PC-9 (cell line): Measurements from ENCODE around the gene GALC. TPM values are rescaled to one million over a fixed set of nuclear protein-coding genes. Genes with fewer than 3 reads are reported as not detected.

ENCODE experiments used
- BruUV-seq: library from RNA; stranded (reverse); fragments of 400-500 nt; replicated peaks from 2 replicates; lab custom pipeline; 2021; lab: Mats Ljungman, UMichigan
- CTCF ChIA-PET: fragments of 300-600 bp; sonication (Branson Sonifier 250); formaldehyde crosslinking; loops from one replicate; lab custom pipeline; 2022; ENCODE audit warnings: antibody characterized with exemption; lab: Charles Lee
- POLR2A ChIA-PET: fragments of 300-600 bp; sonication (Branson Sonifier 250); formaldehyde crosslinking; loops from one replicate; lab custom pipeline; 2022; ENCODE audit warnings: antibody characterized with exemption; ENCODE audit not compliant: unreplicated experiment; lab: Charles Lee
- DNase-seq, 2 experiments: peaks; one replicate each; pipeline versions ENCODE4 v3.0.0 to v3.0.0-alpha.2; 2015 to 2022; ENCODE audit warnings: mixed read lengths in 1 of 2
- H2AFZ ChIP-seq: fragments of 200-600 bp; sonication (generic); 2 replicates; pipeline ENCODE4 v1.8.1; 2017; ENCODE audit warnings: antibody characterized with exemption
- H3F3A ChIP-seq: fragments of 200-600 bp; sonication (generic); 2 replicates; pipeline ENCODE4 v1.8.1; 2017; ENCODE audit warnings: antibody characterized with exemption, mild to moderate bottlenecking, low read depth; ENCODE audit not compliant: insufficient read depth
- H3K27ac ChIP-seq: fragments of 200-600 bp; sonication (generic); 2 replicates; pipeline ENCODE4 v1.6.1; 2016; ENCODE audit warnings: mixed run types
- H3K27me3 ChIP-seq: fragments of 200-600 bp; sonication (generic); 2 replicates; pipeline ENCODE4 v1.6.1; 2016; ENCODE audit warnings: low read depth, mixed run types; ENCODE audit not compliant: insufficient read depth
- H3K36me3 ChIP-seq: fragments of 200-600 bp; sonication (generic); 2 replicates; pipeline ENCODE4 v1.6.1; 2016; ENCODE audit warnings: low read depth, mixed run types
- H3K4me1 ChIP-seq: fragments of 200-600 bp; sonication (generic); replicated peaks from 2 replicates; pipeline ENCODE4 v1.6.1; 2016; ENCODE audit warnings: mixed run types; ENCODE audit not compliant: insufficient read depth
- H3K4me2 ChIP-seq: fragments of 200-600 bp; sonication (generic); 2 replicates; pipeline ENCODE4 v1.6.1; 2017; ENCODE audit warnings: mixed run types
- H3K4me3 ChIP-seq: fragments of 200-600 bp; sonication (generic); 2 replicates; pipeline ENCODE4 v1.6.1; 2016; ENCODE audit warnings: mixed run types
- H3K79me2 ChIP-seq: fragments of 200-600 bp; sonication (generic); 2 replicates; pipeline ENCODE4 v1.6.1; 2017; ENCODE audit warnings: low read depth, mixed run types
- H3K9me2 ChIP-seq: fragments of 200-600 bp; sonication (generic); 2 replicates; pipeline ENCODE4 v1.8.1; 2017; ENCODE audit warnings: mild to moderate bottlenecking; ENCODE audit not compliant: insufficient read depth
- H3K9me3 ChIP-seq: fragments of 200-600 bp; sonication (generic); 2 replicates; pipeline ENCODE4 v1.8.1; 2016; ENCODE audit warnings: low read depth; ENCODE audit not compliant: insufficient read depth
- H4K20me1 ChIP-seq: fragments of 200-600 bp; sonication (generic); 2 replicates; pipeline ENCODE4 v1.8.1; 2017; ENCODE audit not compliant: insufficient read depth
- CTCF ChIP-seq: fragments of 200-600 bp; sonication (generic); conservative IDR thresholded peaks from 2 replicates; pipeline ENCODE4 v1.6.1; 2017; ENCODE audit warnings: mixed run types, antibody characterized with exemption, mild to moderate bottlenecking, moderate library complexity
- EZH2 ChIP-seq: fragments of 200-600 bp; sonication (generic); IDR thresholded peaks from 2 replicates; pipeline ENCODE4 v1.8.0; 2017; ENCODE audit warnings: antibody characterized with exemption, low read depth
- intact Hi-C: fragments of 100-400 bp; cut with micrococcal nuclease; formaldehyde crosslinking; loops from one replicate; pipeline ENCODE4 v1.10.0; 2022; ENCODE audit not compliant: unreplicated experiment
- total RNA-seq: library from RNA; stranded (reverse); gene quantifications from 2 replicates; pipeline ENCODE4 v1.2.3, GENCODE V29; 2021

The GALC gene
- total RNA-seq, 1 experiment from 2014 or later: 2.0 TPM

- H3F3A ChIP-seq: no peaks in the 10 kb centered on the region
- H3K9me2 ChIP-seq: no peaks in the 10 kb centered on the region
- TF ChIP-seq CTCF (no peak), EZH2 (no peak)
- H3K36me3 ChIP-seq: no peaks in the 10 kb centered on the region
- H3K4me2 ChIP-seq: no peak overlapping the region
- no peaks in the 10 kb centered on the region for H3K79me2 ChIP-seq
- ChIA-PET CTCF (no interaction called here), POLR2A (no interaction called here)
- H2AFZ ChIP-seq: no peak overlapping the region
- H3K9me3 ChIP-seq: no peaks in the 10 kb centered on the region
- H3K27ac ChIP-seq: no peak overlapping the region
- intact Hi-C loops: no loop called here
- no peaks in the 10 kb centered on the region for H3K27me3 ChIP-seq
- DNase-seq: no peak
- H3K4me3 ChIP-seq: no peak overlapping the region
- H3K4me1 ChIP-seq: no peaks in the 10 kb centered on the region
- no peaks in the 10 kb centered on the region for H4K20me1 ChIP-seq
- BruUV-seq: no TSS peak
Observed at GRCh38 chr14:88032373-88032772, 39.4 kb upstream of the GALC start.

GRCh38 chr14:88030892-88031291, 37.9 kb upstream of the GALC start:
- H3K36me3 ChIP-seq: no peaks in the 10 kb centered on the region
- no peaks in the 10 kb centered on the region for H3K79me2 ChIP-seq
- intact Hi-C loops: no loop called here
- BruUV-seq: no TSS peak
- H3K4me1 ChIP-seq: no peaks in the 10 kb centered on the region
- no peaks in the 10 kb centered on the region for H3K27me3 ChIP-seq
- no peak overlapping the region for H3K27ac ChIP-seq
- no peak overlapping the region for H3K4me2 ChIP-seq
- H4K20me1 ChIP-seq: no peaks in the 10 kb centered on the region
- TF ChIP-seq EZH2 (no peak), CTCF (no peak)
- no peaks in the 10 kb centered on the region for H3K9me3 ChIP-seq
- H3K4me3 ChIP-seq: no peak overlapping the region
- H3F3A ChIP-seq: no peaks in the 10 kb centered on the region
- H3K9me2 ChIP-seq: no peaks in the 10 kb centered on the region
- CTCF ChIA-PET: no interaction called here
- POLR2A ChIA-PET: no interaction called here
- H2AFZ ChIP-seq: no peak overlapping the region
- DNase-seq: no peak

- Histone ChIP-seq H3K79me2 (no peaks in the 10 kb centered on the region), H3K27ac (no peak overlapping the region), H3K27me3 (no peaks in the 10 kb centered on the region), H3K9me3 (no peaks in the 10 kb centered on the region), H4K20me1 (no peaks in the 10 kb centered on the region), H3K4me2 (no peak overlapping the region), H3K9me2 (no peaks in the 10 kb centered on the region), H3F3A (no peaks in the 10 kb centered on the region), H3K36me3 (no peaks in the 10 kb centered on the region), H2AFZ (no peak overlapping the region), H3K4me3 (no peak overlapping the region), H3K4me1 (no peaks in the 10 kb centered on the region)
- POLR2A ChIA-PET: no interaction called here
- DNase-seq: no peak
- BruUV-seq: no TSS peak
- CTCF ChIA-PET: no interaction called here
- no peak for TF ChIP-seq EZH2
- no peak for TF ChIP-seq CTCF
- intact Hi-C loops: no loop called here
Observed at GRCh38 chr14:88030079-88030478, 37.1 kb upstream of the GALC start.
